ENCODE measurements around the gene HOXD12. TPM values are rescaled to one million over a fixed set of nuclear protein-coding genes. Genes with fewer than 3 reads are reported as not detected.

HOXD12 gene
- total RNA-seq, 1 experiment from 2014 or later: 0.42 TPM

DNA sequence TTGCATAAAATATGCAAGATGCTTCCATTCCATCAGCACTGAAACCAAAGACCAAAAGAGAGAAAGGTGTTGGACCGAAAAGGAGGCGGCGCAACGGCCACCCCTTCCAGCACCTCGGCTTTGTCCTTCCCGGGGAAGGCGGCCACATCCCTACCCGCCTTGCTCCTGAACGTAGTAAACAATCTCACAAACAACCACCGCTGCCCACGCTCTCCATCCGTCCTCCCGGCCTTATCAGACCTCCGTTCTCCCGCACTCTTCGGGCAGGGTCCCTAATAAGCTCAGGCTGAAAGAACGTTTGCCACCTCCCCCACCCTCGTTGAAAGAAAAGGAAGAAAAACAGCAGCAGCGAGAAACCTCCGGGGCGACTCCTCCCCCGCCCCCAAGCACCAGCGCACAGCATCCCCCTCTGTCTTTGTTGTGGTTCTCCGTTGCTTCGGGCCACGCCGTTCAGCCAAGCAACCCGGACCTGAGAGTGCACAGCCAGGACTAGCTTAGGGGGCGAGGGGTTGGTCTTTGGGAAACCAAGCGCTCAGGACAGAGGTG is 20.2 kb upstream of the HOXD12 start:
- in situ Hi-C loops (cut with HindIII; ENCODE audit: low pct_unique_long_range_greater_than_20kb, low sequenced_read_pairs): no loop called here
- DNase-seq (ENCODE audit: low read depth, low spot score): no peak

DNA sequence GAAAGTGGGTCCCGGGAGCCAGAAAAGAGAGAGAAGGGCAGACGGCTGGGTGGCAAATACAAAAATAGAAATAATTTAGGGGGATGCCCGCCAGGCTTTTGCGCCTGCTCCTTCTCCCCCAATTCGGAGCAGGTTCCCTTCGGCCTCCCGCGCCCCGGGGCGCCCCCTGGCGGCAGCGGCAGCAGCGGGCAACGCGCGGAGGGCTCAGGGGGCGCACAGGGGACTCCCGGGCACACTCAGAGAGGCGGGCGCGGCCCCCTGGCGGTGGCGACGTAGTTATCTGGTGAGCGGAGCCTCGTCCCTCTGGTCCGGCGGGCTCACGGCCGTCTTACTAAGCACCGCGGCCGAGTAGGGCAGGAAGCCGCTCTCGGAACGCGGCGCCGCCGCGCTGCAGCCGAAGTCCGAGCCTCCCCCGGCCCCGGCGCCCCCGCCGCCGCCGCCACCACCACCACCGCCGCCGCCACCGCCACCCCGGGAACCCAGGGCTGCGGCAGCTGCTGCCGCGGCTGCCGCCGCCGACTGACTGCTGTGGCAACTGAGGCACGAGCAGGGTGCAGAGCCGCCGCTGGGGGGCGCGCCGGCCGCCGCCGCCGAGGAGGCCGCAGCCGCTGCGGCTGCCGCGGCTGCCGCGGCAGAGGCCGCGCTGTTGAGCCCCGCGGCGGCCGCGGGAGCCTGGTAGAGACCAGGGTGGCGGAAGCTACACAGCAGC is 19.6 kb upstream of the HOXD12 start:
- in situ Hi-C loops (cut with HindIII; ENCODE audit: low pct_unique_long_range_greater_than_20kb, low sequenced_read_pairs): no loop called here
- peak; percentile 85 for DNase-seq (ENCODE audit: low read depth, low spot score)

DNA sequence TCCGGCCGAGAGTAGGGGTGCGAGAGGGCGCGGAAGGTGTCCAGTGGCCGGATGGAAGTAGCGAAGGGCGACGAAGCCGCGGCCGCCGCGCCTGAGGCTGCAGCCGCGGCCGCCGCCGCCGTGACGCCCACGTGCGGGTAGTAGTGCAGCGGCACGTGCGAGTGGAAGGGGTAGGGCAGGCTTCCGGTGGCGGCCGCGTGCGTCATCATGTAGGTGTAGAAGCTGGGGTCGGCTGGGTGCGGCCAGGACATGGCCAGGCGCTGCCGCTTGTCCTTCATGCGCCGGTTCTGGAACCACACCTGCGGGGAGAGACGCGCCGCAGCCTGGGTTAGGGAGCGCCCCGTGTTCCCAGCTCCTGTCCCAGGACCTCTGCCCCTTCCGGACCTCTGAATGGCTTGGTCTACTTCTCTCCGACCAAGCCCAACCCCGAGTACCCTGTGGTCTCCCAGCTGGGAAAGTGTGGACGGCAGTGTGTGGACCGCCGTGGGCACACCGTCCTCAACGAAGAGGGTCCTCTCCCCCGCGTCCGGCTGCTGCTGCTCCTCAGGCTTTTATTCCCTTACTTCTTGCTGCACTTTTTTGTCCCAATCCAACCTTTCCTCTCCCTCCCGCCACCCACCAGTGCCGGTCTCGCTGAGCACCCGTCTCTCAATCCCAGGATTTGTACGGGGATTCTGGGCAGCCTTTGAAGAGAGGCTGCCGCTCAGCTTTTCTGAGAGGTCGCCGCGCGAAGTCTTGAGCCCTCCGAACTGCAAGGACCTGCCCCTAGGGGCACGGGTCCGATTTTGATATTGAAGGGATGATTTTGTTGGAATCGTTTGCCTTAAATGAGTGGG is 18.8 kb upstream of the HOXD12 start:
- in situ Hi-C loops (cut with HindIII; ENCODE audit: low pct_unique_long_range_greater_than_20kb, low sequenced_read_pairs): no loop called here
- DNase-seq (ENCODE audit: low read depth, low spot score): no peak

DNA sequence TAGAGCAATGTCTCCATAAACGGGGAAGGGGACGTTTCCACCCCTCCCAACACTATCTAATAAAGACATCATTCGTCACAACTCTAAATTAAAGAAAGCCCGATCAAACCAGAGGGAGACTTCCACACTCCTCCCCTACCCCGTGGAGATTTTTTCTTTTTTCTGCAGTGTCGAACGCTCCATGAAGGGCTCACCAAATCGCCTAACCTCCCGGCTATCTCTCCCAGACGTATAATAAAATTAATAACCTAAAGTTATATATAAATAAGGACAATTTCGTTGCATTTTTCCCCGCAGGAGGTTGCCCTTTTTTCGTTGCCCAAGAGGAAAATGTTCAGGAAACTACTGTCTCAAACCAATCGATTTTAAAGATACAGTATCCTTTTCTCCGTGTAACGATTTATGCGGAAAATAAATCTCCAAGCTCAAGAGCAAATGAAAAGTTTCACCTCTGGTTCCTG is 18.2 kb upstream of the HOXD12 start:
- DNase-seq (ENCODE audit: low read depth, low spot score): no peak
- in situ Hi-C loops (cut with HindIII; ENCODE audit: low pct_unique_long_range_greater_than_20kb, low sequenced_read_pairs): no loop called here

DNA sequence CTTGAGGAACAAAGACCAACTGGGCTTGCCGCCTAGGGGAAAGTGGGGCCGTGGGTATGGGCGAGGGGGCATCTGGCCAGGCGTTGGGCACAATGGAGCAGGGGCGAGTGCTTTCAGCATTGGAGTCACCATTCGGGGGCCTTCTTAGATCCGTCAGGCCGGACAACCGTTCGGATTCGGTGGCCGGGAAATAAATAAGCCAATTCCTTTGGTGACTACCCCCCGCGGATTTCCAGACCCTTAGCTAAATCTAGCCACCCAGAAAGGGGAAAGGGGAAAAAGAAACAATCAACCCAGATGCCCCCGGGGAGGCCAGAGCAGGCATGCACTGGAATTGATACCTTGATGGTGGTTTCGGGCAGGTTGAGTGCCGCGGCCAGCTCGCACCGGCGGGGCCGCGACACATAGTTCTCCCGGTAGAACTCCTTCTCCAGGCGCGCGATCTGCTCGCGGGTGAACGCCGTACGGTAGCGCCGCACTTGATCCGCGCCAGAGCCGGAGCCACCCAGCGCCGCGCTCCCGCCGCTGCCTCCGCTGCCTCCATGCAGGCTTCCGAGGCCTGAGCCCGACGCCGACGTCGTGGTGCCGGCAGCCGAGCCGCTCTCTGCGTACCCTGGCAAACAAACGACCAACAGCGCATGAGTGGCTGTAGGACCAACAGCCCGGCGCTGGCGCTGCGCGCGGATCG is 17.6 kb upstream of the HOXD12 start:
- in situ Hi-C loops (cut with HindIII; ENCODE audit: low pct_unique_long_range_greater_than_20kb, low sequenced_read_pairs): no loop called here
- DNase-seq (ENCODE audit: low read depth, low spot score): no peak

DNA sequence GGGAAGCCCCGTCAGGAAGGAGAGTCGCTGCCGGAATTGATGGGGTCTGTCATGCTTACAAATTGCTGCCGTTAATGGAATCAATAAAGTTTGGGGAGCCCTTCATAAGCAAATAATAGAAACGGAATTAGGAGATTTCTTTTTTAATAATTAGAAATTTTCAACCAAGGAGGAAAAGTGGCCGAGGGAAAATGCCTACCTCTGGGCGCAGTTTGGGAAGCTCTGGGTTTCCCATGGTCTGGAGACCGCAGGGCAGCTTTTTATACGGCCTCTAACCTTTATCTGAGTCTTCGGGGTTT is 17.1 kb upstream of the HOXD12 start:
- DNase-seq (ENCODE audit: low read depth, low spot score): no peak
- in situ Hi-C loops (cut with HindIII; ENCODE audit: low pct_unique_long_range_greater_than_20kb, low sequenced_read_pairs): no loop called here

DNA sequence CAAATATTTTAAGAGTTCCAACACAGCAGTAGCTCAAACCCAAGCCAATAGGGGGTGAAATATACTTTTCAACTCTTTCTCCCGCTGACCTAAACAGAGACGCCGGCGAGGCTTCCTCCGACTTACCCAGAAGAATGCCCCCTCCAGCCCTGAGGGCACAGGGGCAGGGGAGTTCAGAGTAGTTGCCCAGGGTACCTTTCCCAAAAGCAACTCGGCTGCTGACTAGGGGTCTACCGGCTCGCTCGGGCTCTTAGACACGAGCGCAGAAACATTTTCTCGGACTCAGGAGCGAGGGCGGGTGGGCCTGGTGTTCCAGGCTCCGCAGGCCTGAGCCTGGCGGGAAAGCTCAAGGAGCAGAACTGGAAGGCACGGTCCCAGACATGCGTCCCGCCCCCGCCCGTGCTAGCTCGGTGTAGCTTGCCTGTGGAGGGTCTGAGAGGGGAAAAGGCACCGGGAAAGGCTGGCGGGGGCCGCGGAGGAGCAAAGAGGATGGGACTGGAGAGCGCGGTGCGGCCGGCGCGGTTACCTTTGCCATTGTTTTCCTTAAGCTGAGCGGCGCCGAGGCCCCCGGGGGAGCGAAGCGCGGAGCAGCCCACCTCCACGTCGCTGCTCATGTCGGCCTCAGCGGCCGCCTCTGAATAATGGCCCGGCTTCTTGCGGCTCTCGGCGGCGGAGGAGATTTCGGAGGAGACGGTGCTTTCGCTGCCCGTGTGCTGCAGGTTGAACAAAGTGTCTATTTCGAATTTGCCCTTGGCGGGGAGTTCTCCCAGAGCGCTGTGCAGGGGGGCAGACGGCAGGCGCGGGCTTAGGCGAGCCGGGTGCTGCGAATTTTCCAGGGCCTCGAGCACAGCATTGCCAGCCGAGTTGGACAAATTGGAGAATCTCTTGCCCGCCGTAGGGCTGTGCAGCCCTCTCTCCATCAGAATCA is 16.5 kb upstream of the HOXD12 start:
- DNase-seq (ENCODE audit: low read depth, low spot score): no peak
- in situ Hi-C loops (cut with HindIII; ENCODE audit: low pct_unique_long_range_greater_than_20kb, low sequenced_read_pairs): no loop called here

DNA sequence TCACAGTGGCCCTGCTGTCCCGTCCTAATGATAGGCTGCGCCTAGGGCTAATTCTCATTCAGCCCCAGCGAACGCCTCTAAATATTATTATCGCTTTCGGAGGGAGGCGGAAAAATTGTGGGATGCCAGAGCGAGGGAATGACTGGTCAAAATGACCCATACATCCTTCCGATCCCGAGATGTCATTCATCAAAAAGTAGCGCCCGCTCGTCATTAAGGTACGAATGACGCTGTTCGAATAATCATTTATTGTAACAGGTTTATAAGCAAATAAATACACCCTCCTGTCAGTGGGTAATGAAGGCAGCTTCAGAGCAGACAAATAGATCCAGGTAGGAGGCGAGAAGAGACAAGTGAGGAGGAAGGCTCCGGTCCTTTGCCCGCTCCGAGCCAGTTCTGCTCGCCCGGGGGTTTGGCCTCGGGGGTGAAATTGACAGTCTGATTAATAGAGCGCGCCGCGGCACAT is 15.8 kb upstream of the HOXD12 start, which contains the start of gene EVX2:
TSS of gene EVX2 (minus strand) at position 167 of the 466 bp plus-strand sequence. CDS start 186 bp downstream, outside the sequence.
- no peak for DNase-seq (ENCODE audit: low read depth, low spot score)
- in situ Hi-C loops (cut with HindIII; ENCODE audit: low pct_unique_long_range_greater_than_20kb, low sequenced_read_pairs): no loop called here

DNA sequence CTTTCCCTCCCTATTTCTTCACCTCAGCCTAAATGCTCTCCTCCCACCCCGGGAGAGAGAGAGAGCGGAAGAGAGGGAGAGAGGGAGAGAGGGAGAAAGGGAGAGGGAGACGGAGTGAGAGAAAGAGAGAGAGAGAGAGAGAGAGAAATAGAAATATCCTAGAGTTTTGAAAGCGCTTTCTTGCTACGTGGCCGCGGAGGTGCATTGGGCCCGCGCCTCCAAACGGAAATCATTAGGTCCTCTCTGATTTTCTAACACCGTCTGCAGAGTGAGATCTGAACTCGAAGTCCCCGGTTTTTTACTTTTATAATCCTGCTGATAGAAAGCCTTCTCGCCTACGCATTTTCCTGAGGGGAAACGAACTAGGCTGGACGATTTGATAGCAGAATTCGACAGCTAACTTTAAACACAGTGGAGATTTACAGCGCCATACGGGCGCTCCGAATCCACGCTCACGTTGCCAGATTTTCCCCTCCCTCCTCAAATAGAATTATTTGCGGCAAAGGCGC is 14.9 kb upstream of the HOXD12 start:
- DNase-seq (ENCODE audit: low read depth, low spot score): no peak
- in situ Hi-C loops (cut with HindIII; ENCODE audit: low pct_unique_long_range_greater_than_20kb, low sequenced_read_pairs): no loop called here

DNA sequence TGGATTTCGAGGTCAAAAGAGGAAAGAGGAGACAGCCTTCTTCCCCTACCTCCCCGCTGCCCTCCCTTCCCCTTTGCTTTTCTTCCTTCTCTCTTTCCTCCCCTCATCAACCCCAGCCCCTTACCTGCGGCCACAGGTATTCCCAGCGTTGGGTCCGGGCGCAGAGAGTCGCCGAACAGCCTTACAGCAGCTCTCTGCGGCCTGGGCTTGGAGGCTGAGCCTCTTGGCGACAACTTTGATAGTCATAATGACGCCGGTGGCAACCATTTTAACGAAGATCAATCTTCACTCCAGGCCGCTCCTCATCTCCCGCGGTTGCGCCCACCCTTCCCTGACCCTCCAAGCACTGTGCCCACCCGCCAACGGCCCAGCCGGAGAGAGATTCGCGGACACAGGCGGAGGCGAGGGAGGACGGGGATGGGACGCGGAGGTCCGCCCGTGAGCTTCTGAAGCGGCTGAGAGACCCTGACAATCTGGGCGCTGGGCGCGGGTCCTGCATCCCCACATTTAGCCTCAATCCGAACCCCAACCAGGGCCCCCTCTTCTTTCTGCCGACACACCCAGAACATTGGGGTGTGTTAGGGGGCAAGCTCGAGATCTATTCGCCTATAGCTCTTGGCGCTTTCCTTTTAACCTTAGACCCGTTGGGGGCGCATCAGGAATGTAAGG is 14.3 kb upstream of the HOXD12 start:
- no peak for DNase-seq (ENCODE audit: low read depth, low spot score)
- in situ Hi-C loops (cut with HindIII; ENCODE audit: low pct_unique_long_range_greater_than_20kb, low sequenced_read_pairs): no loop called here

DNA sequence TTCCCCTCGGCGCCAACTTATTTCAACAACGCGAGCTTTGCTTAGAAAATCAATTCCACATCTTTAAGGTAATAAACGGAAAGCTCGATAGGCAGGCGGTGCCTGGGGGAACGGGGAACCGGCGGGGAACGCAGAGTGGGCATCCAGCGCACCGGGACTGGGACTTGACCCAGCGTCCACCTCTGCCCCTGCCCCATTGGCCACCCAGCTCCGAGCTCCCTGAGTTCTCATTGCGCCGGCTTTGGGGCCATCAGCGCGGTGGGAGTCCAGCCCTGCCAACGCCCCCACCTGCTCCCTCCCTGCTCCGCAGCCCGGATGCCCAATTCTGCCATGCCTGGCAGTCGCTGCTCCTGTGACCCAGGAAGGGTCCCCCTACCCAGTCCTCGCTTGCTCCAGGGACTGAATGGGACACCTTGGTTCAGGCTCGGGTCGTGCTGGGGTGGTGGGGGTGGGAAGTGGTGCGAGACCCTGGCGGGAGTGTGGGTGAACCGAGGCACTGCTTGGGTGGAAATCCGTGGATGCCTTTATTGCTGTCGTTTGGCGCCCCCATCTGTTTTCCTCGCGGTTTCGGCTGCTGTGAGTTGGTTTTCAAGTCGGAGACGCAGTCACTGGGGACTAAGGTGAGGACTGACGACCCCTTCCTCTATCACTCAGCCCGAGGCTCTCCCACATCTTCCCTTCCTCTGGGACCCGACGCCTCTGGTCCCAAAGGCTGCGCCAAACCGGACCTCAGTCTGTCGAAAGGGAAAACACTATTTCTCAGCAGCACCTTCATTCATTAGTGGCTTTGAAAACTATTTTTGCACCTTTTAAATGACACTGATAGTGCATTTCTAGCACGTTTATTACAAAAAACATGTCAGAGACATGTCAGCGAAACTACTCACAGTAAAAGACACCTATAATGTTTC is 13.5 kb upstream of the HOXD12 start:
- in situ Hi-C loops (cut with HindIII; ENCODE audit: low pct_unique_long_range_greater_than_20kb, low sequenced_read_pairs): no loop called here
- DNase-seq (ENCODE audit: low read depth, low spot score): peak; percentile 62

DNA sequence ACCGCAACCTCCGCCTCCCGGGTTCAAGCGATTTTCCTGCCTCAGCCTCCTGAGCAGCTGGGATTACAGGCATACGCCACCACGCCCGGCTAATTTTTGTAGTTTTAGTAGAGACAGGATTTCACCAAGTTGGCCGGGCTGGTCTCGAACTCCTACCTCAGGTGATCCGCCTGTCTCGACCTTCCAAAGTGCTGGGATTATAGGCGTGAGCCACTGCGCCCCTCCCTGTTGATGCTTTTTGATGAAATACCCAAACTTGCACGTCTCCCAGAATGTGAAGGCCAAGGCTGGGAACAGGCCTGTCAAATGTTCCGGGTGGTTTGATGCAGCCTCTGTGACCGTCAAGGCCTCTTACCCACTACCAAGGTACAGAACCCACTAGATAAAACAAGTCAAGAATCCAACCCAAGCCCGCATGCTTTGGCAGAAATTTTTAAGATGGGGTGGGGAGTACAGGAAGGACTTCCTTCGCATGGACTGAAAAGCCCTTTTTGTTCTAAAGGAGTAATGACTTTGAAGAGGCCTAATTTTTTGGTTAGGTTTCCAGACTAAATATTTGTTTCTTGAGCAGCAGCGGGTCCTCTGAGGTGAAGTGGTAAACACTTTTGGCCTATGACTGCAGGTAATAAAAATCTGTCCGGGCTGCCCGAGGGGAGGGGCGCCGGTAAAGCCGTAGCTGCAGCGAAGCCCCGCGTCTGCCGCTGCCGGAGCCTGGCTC is 12.1 kb upstream of the HOXD12 start:
- in situ Hi-C loops (cut with HindIII; ENCODE audit: low pct_unique_long_range_greater_than_20kb, low sequenced_read_pairs): no loop called here
- DNase-seq (ENCODE audit: low read depth, low spot score): no peak

DNA sequence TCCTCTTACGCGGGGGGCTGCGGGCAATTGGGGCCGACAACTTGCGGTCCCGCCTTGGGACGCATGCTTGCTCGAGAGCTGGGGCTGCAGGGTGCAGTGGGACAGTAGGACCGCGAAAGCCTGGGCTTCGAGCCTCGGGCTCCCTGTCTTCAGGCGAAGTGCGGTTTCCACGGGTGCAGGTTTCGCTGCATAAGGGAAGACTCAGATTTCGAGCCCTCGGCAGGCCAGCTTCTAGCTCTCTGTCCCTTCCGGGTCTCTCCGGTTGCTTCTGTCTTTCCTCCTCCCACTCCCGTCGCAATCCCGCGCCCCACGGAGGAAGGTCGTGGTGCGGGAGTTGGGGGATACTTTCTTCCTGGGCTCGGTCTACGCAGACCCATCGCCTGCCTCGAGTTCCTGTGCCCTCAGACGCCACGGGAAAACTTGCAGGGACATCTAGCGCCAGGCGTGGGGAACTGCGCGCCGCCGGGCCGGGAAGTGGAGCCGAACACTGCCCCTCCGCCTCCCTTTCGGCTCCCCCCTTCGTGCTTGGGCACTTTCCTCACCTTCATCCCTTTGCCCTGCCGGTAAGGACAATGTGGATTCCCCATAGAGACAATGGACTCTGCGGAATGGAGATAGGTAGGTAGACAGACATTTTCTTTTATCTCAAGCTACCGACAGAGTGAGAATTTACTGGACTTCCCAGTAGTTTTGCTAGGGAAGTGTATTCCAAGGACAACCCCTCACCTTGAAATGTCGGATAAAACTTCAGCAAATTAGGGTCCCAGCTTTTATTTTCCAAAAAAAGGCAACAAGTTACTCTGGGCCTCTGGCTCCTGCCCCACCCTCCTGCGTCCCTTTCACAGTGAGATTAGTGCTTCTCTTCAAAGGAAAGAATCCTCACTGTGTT is 11.3 kb upstream of the HOXD12 start:
- in situ Hi-C loops (cut with HindIII; ENCODE audit: low pct_unique_long_range_greater_than_20kb, low sequenced_read_pairs): no loop called here
- DNase-seq (ENCODE audit: low read depth, low spot score): peak; percentile 68
